ENCODE results near the gene PTPRB.
A peak's percentile ranks its signal among the peaks of the same experiment; 100 is the strongest.

The PTPRB gene

DNA sequence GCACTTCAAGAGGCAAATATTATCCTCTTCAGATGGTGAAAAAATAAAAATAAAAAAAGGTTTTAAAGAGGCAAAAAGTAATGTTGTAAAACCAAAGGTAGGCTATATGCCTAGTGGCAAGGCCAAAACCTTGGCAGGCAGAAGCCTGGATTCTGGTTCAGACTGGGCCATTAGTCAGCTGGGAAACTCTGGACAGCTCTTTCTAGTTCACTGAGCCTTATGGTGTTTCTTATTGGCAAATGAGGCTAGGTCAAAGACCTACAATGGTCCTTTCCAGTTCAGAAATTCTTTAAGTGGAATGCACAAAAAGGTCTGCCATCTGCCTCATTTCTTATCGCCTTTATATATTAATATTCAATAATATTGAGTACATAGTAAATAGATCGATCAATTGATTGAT lies 44.6 kb downstream of the PTPRB start:
- no peak for DNase-seq (ENCODE audit: low read depth in 2 of 2)

DNA sequence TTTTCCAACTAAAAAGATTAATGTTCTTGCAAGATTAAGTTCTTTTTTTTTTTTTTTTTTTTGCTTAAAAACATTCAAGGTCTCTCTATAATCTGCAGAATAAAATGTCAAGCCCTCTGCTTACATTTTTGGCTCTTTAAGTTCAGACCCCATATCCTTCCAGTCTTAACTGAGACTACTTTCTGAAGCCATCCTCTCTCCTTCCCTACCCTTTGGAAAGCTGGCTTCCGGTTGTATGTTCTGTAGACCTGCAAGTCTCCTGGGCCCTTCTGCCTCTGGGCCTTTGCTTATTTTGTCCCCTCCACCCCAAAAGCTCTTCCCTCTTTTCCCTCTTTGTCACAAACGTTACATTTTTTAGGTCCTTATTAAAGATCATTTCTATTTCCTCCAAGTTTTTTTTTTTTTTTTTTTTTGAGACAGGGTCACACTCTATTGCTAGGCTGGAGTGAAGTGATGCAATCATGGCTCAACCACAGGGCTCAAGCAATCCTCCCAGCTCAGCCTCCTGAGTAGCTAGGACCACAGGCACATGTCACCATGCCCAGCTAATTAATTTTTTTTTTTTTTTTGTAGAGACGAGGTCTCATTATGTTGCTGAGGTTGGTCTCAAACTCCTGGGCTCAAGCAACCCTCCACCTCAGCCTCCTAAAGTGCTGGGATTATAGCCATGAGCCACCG lies 46.5 kb downstream of the PTPRB start:
- DNase-seq (ENCODE audit: low read depth in 2 of 2), result no peak

GRCh38 chr12:70590051-70590450 lies 47.2 kb downstream of the PTPRB start:
- peak in 1 of 2 donors; percentile 18 for DNase-seq (ENCODE audit: low read depth in 2 of 2)

DNA sequence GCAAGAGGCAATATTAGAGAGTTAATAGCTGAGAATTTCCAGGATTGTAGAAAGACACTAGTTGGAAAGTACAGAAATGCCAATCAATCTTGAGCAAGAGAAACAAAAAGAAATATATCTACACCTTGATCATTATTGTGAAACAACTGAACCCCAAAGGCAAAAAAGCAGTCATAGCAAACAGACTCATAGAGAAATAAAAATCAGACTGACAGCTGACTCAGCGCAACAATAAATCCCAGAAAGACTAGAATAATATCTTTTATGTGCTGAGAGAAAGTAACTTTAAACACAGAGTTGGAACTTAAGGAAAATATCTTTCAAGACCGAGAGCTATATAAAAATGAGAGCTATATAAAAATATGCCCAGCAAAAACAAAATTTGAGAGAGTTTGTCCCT lies 52.9 kb downstream of the PTPRB start:
- DNase-seq (ENCODE audit: low read depth in 2 of 2), result no peak

DNA sequence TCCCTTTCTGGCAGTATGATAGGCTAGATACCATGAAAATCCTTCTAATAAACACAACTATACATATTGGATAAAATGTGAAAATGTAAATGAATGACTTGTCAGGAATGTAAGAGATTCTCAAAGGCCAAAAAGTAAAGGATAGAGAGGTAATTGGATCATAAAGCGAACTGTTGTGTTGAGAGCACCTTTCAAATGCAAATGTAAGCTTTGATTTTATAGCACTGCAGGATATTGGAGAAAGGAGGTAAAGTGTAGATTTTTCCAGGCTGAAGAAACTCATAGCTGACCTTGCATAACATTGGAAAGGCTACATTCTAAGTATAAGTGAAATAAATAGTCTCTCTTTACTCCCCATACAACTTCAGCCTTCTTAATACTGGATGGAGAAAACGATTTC lies 54.0 kb downstream of the PTPRB start:
- DNase-seq (ENCODE audit: low read depth in 2 of 2), result no peak

GRCh38 chr12:70581208-70581607 lies 56.0 kb downstream of the PTPRB start:
- no peak for DNase-seq (ENCODE audit: low read depth in 2 of 2)

- DNase-seq (ENCODE audit: low read depth in 2 of 2), result no peak
Observed at GRCh38 chr12:70577283-70577634, 60.0 kb downstream of the PTPRB start.

DNA sequence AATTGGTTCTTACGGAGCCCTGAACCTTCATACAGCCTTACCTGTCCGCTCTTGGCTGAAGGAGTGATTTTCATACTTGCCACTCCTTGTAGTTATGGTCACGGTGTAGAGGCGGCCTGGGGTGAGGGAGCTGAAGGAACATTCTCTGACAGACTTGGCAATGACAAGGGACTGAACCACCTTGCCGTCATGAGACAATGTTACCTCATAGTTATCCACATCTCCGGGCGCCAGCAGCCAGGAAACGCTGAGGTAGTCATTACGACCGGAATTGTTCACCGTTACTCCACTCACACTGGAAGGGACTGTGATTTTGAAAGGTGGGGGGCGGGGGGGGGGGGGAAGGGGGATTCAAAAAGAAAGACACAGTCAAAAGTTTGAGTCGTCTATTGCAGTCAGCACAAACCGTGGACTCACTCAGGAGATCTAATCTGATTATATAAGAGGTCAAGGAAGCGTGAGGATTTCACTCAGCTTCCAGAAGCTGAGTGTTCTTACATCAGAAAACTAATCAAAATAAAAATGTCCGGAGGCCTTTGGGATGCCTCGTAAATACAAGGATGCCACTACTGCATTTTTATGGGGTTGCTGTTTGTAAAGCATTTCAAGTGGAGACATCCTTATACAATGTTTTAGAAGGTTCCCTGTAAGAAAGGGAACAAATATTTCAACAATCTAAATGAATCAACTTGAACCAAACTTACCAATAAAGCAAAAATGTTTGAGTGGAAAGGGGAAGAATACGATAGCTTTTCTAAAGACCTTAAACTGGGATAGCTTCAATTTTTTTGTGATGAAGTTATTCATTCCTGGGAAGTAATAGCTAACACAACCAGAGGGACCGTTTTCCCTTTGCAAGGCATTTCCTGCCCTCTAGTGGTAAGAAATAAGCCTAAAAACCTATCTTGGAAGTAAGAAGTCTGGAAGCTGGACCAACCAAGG lies 60.6 kb downstream of the PTPRB start:
- DNase-seq (ENCODE audit: low read depth in 2 of 2), result no peak

DNA sequence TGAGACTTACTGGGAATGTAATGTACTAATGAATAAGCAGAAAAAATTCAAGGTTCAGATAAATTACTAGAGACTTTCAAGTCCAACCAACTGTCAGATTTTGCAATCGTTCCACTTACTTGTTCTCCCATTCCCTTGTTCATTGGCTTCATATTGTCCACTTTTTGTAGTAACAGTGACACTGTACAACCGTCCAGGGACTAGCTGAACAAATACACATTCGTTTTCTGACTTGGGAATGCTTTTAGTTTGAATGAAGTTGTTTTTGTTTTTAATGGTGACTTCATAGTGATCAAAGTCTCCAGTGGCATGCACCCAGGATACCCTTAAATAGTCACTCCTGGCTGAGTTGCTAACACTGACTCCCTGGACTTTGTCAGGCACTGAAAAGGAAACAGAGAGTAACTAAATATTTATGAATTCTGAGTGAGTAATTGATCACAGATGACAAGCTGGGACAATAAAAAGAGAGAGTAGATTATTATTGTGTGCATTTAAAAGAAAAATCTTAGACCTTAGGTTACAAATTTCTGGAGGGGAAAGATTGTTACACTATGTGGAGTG lies 65.4 kb downstream of the PTPRB start:
- no peak for DNase-seq (ENCODE audit: low read depth in 2 of 2)

DNA sequence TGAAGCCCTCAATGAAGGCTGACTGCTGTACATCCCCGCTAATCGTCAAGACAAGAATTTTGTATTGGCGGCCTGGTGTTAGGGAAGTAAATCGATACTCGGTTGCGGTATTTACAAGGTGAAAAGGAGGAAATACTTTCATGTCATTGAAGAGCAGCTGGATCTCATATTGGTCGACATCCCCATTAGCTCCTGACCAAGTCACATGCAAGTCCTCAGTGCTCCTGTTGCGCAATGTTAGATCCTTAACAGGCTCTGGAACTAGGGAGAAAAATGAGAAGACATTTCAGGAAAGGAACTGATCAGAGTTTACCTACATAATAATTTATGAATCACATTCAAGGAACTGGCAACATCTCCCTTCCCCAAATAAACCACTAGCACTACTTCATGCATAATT lies 66.2 kb downstream of the PTPRB start:
- DNase-seq (ENCODE audit: low read depth in 2 of 2), result no peak

DNA sequence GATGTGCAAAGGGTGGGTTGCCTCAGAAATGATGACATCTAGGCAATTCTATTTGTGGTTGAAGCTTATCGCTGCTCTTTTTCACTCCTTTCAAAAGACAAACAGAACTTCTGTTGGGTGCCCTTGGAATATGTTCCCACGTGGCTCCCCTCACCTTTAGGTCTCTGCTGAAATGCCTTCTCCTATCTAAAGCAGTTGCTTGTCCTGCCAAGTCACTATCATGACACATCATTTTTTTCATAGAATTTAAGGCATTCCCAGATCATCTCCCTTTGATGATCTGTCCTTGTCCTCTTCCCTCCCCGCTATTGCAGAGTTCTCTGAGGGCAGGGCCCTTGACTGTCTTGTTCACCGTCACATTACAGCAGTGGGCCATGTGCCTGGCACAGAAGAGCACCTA lies 75.7 kb downstream of the PTPRB start:
- DNase-seq (ENCODE audit: low read depth in 2 of 2), result no peak

DNA sequence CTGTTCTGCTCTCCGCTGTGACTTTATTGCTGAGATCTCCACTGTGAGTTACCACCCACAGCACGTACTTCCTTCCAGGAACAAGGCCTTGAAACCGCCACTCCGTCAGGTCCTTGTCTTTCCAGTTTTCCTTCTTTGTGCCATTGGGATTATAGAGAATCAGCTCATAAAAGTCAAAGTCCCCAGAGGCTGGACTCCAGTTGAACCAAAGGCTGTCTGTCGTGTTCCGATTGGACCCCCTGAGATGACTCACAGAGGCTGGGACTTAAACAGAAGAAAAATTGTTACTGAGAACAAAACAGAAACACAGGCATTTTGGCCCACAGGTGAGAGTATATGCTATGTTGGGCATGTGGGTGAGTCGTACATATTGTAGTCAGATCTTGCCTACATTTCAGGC lies 76.6 kb downstream of the PTPRB start:
- no peak for DNase-seq (ENCODE audit: low read depth in 2 of 2)

- no peak for DNase-seq (ENCODE audit: low read depth in 2 of 2)
Observed at GRCh38 chr12:70559390-70559789, 77.8 kb downstream of the PTPRB start.

GRCh38 chr12:70557583-70558191 lies 79.5 kb downstream of the PTPRB start:
- DNase-seq (ENCODE audit: low read depth in 2 of 2), result no peak

DNA sequence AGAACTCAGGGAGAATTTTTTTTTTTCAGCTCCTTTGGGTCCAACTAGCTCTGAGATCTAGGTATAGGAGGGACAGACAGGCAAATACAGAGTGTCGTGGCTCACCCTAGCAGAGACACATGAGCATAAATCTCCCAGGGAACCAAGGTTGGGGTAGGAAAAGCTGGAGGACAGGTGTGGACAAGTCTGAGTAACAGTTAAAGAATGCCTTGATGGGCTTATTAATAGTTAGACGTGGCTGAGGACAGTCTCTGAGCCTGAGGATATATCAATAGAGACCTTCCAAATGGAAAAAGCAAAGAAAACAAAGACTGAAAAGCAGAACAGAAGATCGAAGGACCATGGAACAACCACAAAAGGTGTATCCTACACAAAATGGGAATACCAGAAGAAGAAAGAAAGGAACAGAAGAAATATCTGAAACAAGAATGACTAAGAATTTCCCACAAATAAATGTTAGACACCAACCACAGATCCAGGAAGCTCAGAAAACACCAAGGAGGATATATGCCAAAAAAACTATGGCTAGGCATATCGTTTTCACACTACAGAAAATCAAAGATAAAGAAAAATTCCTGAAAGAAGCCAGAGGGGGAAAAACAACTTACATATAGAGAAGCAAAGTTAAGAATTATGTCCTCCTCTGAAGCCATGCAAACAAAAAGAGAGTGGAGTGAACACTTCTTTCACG lies 80.9 kb downstream of the PTPRB start:
- no peak for DNase-seq (ENCODE audit: low read depth in 2 of 2)

GRCh38 chr12:70555081-70555480 lies 82.1 kb downstream of the PTPRB start:
- DNase-seq (ENCODE audit: low read depth in 2 of 2), result no peak

- no peak for DNase-seq (ENCODE audit: low read depth in 2 of 2)
Observed at GRCh38 chr12:70553391-70553859, 83.8 kb downstream of the PTPRB start.

DNA sequence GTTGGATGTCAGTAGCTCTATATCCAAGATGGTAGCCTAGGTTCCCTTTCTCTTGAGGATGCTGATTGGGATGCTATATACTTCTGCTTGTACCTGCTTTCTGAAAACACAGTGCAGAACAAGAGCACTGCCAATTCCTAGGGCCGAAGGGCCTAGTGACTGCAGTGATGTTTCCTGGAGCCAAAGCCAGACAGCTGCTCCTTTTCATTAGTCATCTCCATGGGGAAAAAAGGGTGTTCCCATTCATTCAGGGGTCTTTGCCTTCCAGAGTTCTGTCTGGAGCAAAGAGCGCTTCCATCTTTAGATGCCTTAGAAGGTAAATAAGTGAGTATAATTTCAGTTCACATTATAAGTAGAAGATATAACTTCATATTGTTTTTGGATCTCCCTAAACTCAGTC lies 85.5 kb downstream of the PTPRB start:
- DNase-seq (ENCODE audit: low read depth in 2 of 2), result no peak

DNA sequence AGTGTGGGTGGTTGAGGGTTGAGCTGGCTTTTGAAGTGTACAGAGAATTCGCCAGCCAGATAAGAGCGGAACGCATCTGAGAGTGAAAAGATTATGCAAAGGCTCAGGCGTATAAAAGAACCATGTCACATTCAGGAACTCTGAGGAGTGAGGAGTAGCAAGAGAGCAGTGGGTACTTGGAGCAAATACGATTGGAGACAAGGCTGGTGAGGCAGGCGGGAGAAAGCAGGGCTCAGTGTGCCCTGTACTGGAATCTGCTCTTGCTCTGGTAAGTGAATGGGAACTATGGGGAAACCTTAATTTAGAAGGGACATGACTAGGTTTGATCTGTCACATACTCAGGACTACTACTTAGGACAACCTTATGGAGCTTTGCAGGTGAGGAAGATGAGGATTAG lies 87.0 kb downstream of the PTPRB start:
- DNase-seq (ENCODE audit: low read depth in 2 of 2), result no peak

DNA sequence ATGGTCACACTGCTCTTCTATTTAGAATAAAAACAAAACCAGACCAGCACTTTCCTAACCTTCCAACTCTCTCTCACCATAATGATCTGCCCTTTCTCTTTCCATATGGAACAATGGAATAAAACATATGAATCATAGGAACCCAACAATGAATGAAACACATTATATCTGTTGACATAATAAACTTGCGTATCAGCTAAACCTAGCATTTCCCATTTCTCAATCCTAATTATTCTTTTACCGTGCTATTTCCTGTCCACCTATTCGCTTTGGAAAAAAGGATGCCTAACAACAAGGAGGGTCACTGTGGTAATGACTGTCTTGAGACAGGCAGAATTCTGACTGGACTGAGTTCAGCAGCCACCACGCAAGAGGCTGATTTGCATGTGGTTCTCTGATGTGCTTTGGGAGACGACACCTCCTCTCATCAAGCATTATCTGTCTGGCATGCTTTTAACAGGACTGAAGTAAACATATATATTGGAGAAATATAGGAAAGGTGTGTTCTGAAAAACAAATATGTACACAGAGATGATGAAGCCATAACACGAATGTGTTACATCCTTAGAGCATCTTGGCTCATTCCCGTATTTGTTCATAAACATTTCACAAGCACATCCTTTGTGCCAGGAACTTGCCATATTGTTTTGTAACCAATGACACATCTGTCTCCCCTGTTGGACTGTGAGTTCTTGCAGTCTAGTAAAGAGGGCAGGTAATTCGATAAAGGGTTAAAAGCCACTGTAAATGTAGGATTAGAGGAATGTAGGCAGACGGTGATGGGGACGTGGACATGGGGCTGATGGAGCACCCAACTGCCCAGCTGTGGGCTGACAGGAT lies 87.7 kb downstream of the PTPRB start:
- no peak for DNase-seq (ENCODE audit: low read depth in 2 of 2)

DNA sequence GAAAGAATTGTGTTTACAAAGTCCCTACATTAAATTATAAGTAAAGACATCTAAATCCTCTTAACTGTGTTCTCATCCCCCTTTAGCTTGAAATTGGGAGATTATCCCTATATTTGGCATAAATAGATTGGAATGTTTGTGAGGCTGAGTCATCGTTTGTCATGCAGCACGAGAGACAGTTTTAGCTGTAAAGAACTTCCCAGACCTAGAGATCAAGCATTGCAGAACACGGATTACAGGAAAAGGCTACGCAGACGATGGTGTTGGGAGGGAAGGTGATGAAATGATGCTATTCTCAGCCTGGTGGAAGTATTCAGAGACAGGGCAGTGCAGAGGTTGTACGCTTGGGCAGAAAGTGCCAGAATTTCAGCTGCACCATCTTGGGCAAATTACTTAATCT lies 93.8 kb downstream of the PTPRB start:
- DNase-seq (ENCODE audit: low read depth in 2 of 2), result no peak
